H9 (cell line): Measurements from ENCODE around the gene LRRC61. TPM values are rescaled to one million over a fixed set of nuclear protein-coding genes. Genes with fewer than 3 reads are reported as not detected.

Experiments used
- DNase-seq: peaks from one replicate; pipeline ENCODE4 v3.0.0-alpha.2; 2017
- H2AFZ ChIP-seq: one replicate; pipeline ENCODE4 v1.6.1; 2013; ENCODE audit warnings: mild to moderate bottlenecking, low read length, control low read depth, moderate library complexity
- H2AK5ac ChIP-seq: 2 replicates; pipeline ENCODE4 v1.6.1; 2013; ENCODE audit warnings: low read length, control low read depth, mixed read lengths; ENCODE audit not compliant: insufficient read length
- H2BK120ac ChIP-seq: one replicate; pipeline ENCODE4 v1.6.1; 2013; ENCODE audit warnings: low read depth, mild to moderate bottlenecking, low read length, control low read depth, inconsistent platforms; ENCODE audit not compliant: poor library complexity, severe bottlenecking
- H2BK12ac ChIP-seq: 2 replicates; pipeline ENCODE4 v1.6.1; 2013; ENCODE audit warnings: low read length, control low read depth, mixed read lengths, low read depth; ENCODE audit not compliant: insufficient read length
- H2BK15ac ChIP-seq: 2 replicates; pipeline ENCODE4 v1.6.1; 2013; ENCODE audit warnings: low read depth, low read length, control low read depth
- H2BK20ac ChIP-seq: one replicate; pipeline ENCODE4 v1.6.1; 2013; ENCODE audit warnings: low read depth, mild to moderate bottlenecking, low read length, control low read depth, inconsistent platforms; ENCODE audit not compliant: poor library complexity, severe bottlenecking
- H2BK5ac ChIP-seq: 2 replicates; pipeline ENCODE4 v1.6.1; 2013; ENCODE audit warnings: low read length, control low read depth, mixed read lengths; ENCODE audit not compliant: insufficient read length
- H3K14ac ChIP-seq: 2 replicates; pipeline ENCODE4 v1.6.1; 2013; ENCODE audit warnings: low read length, control low read depth; ENCODE audit not compliant: insufficient read depth
- H3K18ac ChIP-seq: 2 replicates; pipeline ENCODE4 v1.6.1; 2013; ENCODE audit warnings: low read depth, mild to moderate bottlenecking, mixed read lengths, low read length, control low read depth; ENCODE audit not compliant: insufficient read length
- H3K23ac ChIP-seq: 2 replicates; pipeline ENCODE4 v1.6.1; 2013; ENCODE audit warnings: low read length, control low read depth, mixed read lengths, low read depth; ENCODE audit not compliant: insufficient read length
- H3K23me2 ChIP-seq: 2 replicates; pipeline ENCODE4 v1.6.1; 2013; ENCODE audit warnings: low read depth, mild to moderate bottlenecking, mixed read lengths, low read length, control low read depth; ENCODE audit not compliant: insufficient read length, poor library complexity, severe bottlenecking
- H3K27ac ChIP-seq: 2 replicates; pipeline ENCODE4 v1.5.1; 2013; ENCODE audit warnings: low read length, control low read depth, mixed read lengths, low read depth; ENCODE audit not compliant: insufficient read length
- H3K27me3 ChIP-seq: 2 replicates; pipeline ENCODE4 v1.6.1; 2013; ENCODE audit warnings: low read length, control low read depth, inconsistent platforms; ENCODE audit not compliant: insufficient read depth
- H3K4ac ChIP-seq: 2 replicates; pipeline ENCODE4 v1.6.1; 2013; ENCODE audit warnings: low read depth, mild to moderate bottlenecking, control low read depth, inconsistent platforms, low read length, moderate library complexity
- H3K4me1 ChIP-seq: 2 replicates; pipeline ENCODE4 v1.6.1; 2013; ENCODE audit warnings: low read length, control low read depth, inconsistent platforms; ENCODE audit not compliant: insufficient read depth
- H3K4me2 ChIP-seq: 2 replicates; pipeline ENCODE4 v1.6.1; 2013; ENCODE audit warnings: low read length, control low read depth, mixed read lengths; ENCODE audit not compliant: insufficient read length, insufficient read depth
- H3K56ac ChIP-seq: 2 replicates; pipeline ENCODE4 v1.6.1; 2013; ENCODE audit warnings: low read depth, mild to moderate bottlenecking, mixed read lengths, low read length, control low read depth; ENCODE audit not compliant: insufficient read length
- H3K79me1 ChIP-seq: 2 replicates; pipeline ENCODE4 v1.6.1; 2013; ENCODE audit warnings: low read depth, mild to moderate bottlenecking, moderate library complexity, low read length, control low read depth, inconsistent platforms; ENCODE audit not compliant: insufficient read depth, poor library complexity, severe bottlenecking
- H3K79me2 ChIP-seq: 2 replicates; pipeline ENCODE4 v1.6.1; 2013; ENCODE audit warnings: low read length, control low read depth, inconsistent platforms; ENCODE audit not compliant: insufficient read depth
- H3K9ac ChIP-seq: 2 replicates; pipeline ENCODE4 v1.6.1; 2013; ENCODE audit warnings: low read length, control low read depth, mixed read lengths; ENCODE audit not compliant: insufficient read length; ENCODE audit errors: extremely low read depth
- H3K9me3 ChIP-seq: one replicate; pipeline ENCODE4 v1.6.1; 2013; ENCODE audit warnings: low read depth, low read length, inconsistent platforms; ENCODE audit not compliant: control insufficient read depth
- H3T11ph ChIP-seq: one replicate; pipeline ENCODE4 v1.6.1; 2013; ENCODE audit warnings: mild to moderate bottlenecking, low read length, control low read depth, inconsistent platforms
- H4K20me1 ChIP-seq: one replicate; pipeline ENCODE4 v1.6.1; 2013; ENCODE audit not compliant: control insufficient read depth, insufficient read length, insufficient read depth
- H4K5ac ChIP-seq: 2 replicates; pipeline ENCODE4 v1.6.1; 2013; ENCODE audit warnings: low read depth, mild to moderate bottlenecking, mixed read lengths, low read length, control low read depth; ENCODE audit not compliant: insufficient read length
- H4K8ac ChIP-seq: replicated peaks from 2 replicates; pipeline ENCODE4 v1.6.1; 2013; ENCODE audit warnings: low read length, control low read depth, mixed read lengths, low read depth; ENCODE audit not compliant: insufficient read length
- H4K91ac ChIP-seq: 2 replicates; pipeline ENCODE4 v1.6.1; 2013; ENCODE audit warnings: low read depth, mild to moderate bottlenecking, moderate library complexity, mixed read lengths, low read length, control low read depth; ENCODE audit not compliant: insufficient read length
- H3K27ac Mint-ChIP-seq, 3 experiments: 2 replicates in 2 of 3; 3 replicates in 1 of 3; pipeline ENCODE4 v1.8.0; 2020 to 2021; ENCODE audit warnings: mixed read lengths in 3 of 3, mild to moderate bottlenecking in 1 of 3, moderate library complexity in 1 of 3
- H3K27me3 Mint-ChIP-seq: 2 replicates; pipeline ENCODE4 v1.8.0; 2021; ENCODE audit warnings: low read depth, mild to moderate bottlenecking, moderate library complexity, mixed read lengths
- H3K36me3 Mint-ChIP-seq, 3 experiments: 2 replicates in 2 of 3; 3 replicates in 1 of 3; pipeline ENCODE4 v1.8.0; 2020 to 2021; ENCODE audit warnings: low read depth in 3 of 3, mixed read lengths in 3 of 3; ENCODE audit not compliant: insufficient read depth in 1 of 3
- H3K4me1 Mint-ChIP-seq, 2 experiments: 2 replicates each; pipeline ENCODE4 v1.8.0; 2020; ENCODE audit warnings: mixed read lengths in 2 of 2
- H3K4me3 Mint-ChIP-seq, 2 experiments: 2 replicates in 1 of 2; 3 replicates in 1 of 2; pipeline ENCODE4 v1.8.0; 2020 to 2021; ENCODE audit warnings: mild to moderate bottlenecking in 2 of 2, mixed read lengths in 2 of 2, moderate library complexity in 1 of 2
- H3K9me3 Mint-ChIP-seq, 2 experiments: 2 replicates in 1 of 2; 3 replicates in 1 of 2; pipeline ENCODE4 v1.8.0; 2020; ENCODE audit warnings: mild to moderate bottlenecking in 2 of 2, mixed read lengths in 2 of 2, moderate library complexity in 1 of 2
- CTCF ChIP-seq: fragments of 200-600 bp; sonication (generic); conservative IDR thresholded peaks from 3 replicates; pipeline ENCODE4 v1.8.0; 2021; ENCODE audit warnings: antibody characterized with exemption, mild to moderate bottlenecking
- total RNA-seq: library from RNA; stranded (reverse); gene quantifications from 2 replicates; pipeline ENCODE4 v1.2.1, GENCODE V29; 2021

Gene LRRC61
- total RNA-seq, 1 experiment from 2014 or later, result 24.4 TPM

GRCh38 chr7:150308575-150308974 is 14.6 kb upstream of the LRRC61 start:
- Histone ChIP-seq H3K4me1 (peaks cover 8% of the 10 kb centered on the region; the same call in 1 of the 2 replicates), H3K27me3 (peaks cover 12% of the 10 kb centered on the region; the same call in 1 of the 2 replicates), H3K79me2 (no peaks in the 10 kb centered on the region), H3K79me1 (no peaks in the 10 kb centered on the region), H2AFZ (no peak overlapping the region), H2BK20ac (no peak overlapping the region), H3K4ac (no peak overlapping the region), H4K91ac (no peak overlapping the region), H3K56ac (no peak overlapping the region), H3K18ac (no peak overlapping the region), H3K27ac (no peak overlapping the region), H3K14ac (no peak overlapping the region), H2BK15ac (no peak overlapping the region), H2AK5ac (no peak overlapping the region), H4K5ac (no peak overlapping the region), H2BK12ac (no peak overlapping the region), H3K9ac (no peak overlapping the region), H3K4me2 (no peak overlapping the region), H3K9me3 (no peaks in the 10 kb centered on the region), H3T11ph (no peak overlapping the region), H2BK5ac (no peak overlapping the region), H3K23ac (no peak overlapping the region), H4K8ac (no peak overlapping the region), H3K23me2 (no peaks in the 10 kb centered on the region), H2BK120ac (no peak overlapping the region), H4K20me1 (no peaks in the 10 kb centered on the region)
- TF ChIP-seq CTCF, result no peak
- DNase-seq, result no peak
- H3K27me3 Mint-ChIP-seq, result peaks cover 13% of the 10 kb centered on the region
- no peak overlapping the region for H3K4me3 Mint-ChIP-seq
- H3K27ac Mint-ChIP-seq, result no peak overlapping the region
- peaks cover 18 to 19% of the 10 kb centered on the region in 2 experiments for H3K9me3 Mint-ChIP-seq
- peaks cover 0 to 14% (median 14%) of the 10 kb centered on the region in 3 experiments; a peak in 5 of 7 replicates for H3K36me3 Mint-ChIP-seq
- H3K4me1 Mint-ChIP-seq, result peaks cover 11 to 14% of the 10 kb centered on the region in 2 experiments
